Hepatocyte (in vitro differentiated cells): ENCODE results near the gene FGGY.

ENCODE experiments used
- EZH2 ChIP-seq: fragments of 200-600 bp; sonication (generic); IDR thresholded peaks from 2 replicates; pipeline ENCODE4 v1.6.1; 2016; ENCODE audit warnings: antibody characterized with exemption, mild to moderate bottlenecking, borderline replicate concordance
- TF ChIP-seq, protein P1 (sequence below): fragments of 200-600 bp; sonication (generic); IDR thresholded peaks from 2 replicates; pipeline ENCODE4 v1.5.1; 2016; ENCODE audit warnings: antibody characterized with exemption, mild to moderate bottlenecking; ENCODE audit not compliant: poor library complexity

DNA sequence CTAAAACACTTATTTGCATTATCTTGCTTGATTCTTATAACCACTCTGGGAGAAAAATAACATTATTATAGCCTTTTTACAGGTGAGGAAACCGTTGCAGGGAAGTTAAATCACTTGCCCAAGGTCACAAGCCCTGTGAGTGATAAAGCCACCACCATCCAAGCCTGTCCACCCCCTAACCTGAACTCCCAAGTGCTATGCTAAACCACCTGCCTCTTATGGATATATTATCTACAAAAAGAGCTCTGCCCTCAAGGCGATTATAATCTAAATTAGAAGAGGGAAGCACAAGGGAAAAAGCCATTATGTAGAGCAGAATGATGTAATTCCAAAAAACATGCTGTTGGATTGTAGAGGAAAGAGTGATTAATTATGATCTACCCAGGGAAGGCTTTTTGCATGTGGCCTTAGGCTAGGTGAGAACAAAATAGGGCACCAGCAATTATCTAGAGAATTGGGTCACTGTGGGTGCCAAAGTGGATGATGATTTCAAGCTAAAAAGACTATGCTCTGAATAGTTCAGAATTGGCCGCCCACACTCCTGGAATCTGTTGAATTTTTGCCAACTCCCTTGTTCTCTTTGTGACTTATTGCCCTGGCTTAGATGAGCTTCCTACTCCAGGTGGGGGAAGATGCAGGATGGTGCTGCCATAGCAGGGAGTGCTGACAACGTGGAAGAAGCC lies 205.3 kb downstream of the FGGY start:
- TF ChIP-seq, protein P1, sequence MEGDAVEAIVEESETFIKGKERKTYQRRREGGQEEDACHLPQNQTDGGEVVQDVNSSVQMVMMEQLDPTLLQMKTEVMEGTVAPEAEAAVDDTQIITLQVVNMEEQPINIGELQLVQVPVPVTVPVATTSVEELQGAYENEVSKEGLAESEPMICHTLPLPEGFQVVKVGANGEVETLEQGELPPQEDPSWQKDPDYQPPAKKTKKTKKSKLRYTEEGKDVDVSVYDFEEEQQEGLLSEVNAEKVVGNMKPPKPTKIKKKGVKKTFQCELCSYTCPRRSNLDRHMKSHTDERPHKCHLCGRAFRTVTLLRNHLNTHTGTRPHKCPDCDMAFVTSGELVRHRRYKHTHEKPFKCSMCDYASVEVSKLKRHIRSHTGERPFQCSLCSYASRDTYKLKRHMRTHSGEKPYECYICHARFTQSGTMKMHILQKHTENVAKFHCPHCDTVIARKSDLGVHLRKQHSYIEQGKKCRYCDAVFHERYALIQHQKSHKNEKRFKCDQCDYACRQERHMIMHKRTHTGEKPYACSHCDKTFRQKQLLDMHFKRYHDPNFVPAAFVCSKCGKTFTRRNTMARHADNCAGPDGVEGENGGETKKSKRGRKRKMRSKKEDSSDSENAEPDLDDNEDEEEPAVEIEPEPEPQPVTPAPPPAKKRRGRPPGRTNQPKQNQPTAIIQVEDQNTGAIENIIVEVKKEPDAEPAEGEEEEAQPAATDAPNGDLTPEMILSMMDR = no peak
- no peak for TF ChIP-seq EZH2
